GDM1 (cell line): ENCODE results near the gene BAAT.
"Not testable (repeated sequence)": the region's sequence is repeated elsewhere in the genome, so short reads cannot be mapped to it uniquely, and the experiment has no call there.

Source experiments
- DNase-seq: peaks from one replicate; lab custom pipeline; 2025; lab: John Stamatoyannopoulos, UW

The BAAT gene

GRCh38 chr9:101360647-101361046, 24.2 kb downstream of the BAAT start:
- DNase-seq, result no peak

DNA sequence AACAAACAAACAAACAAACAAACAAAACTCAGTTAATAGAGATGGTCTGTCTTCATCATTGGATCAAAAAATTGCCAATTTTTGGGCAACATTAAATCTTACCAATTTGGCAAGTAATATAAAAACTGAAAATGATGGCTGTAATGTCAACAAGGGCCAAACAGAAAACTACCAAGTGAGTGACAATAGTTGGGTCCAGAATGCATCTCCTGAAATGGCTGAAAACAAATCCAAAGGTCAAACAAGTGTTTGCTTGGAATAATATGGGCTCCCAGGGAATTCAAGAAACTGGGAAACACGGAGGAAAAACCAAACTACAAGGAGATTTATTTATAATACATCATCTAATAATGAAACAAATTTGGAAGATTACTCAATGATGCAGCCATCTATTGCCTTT, 25.1 kb downstream of the BAAT start:
- DNase-seq, result no peak

GRCh38 chr9:101356619-101357018, 28.2 kb downstream of the BAAT start:
- DNase-seq, result no peak

- DNase-seq, result no peak
Observed at GRCh38 chr9:101354765-101355708, 29.8 kb downstream of the BAAT start.

GRCh38 chr9:101354143-101354764, 30.6 kb downstream of the BAAT start:
- no peak for DNase-seq

DNA sequence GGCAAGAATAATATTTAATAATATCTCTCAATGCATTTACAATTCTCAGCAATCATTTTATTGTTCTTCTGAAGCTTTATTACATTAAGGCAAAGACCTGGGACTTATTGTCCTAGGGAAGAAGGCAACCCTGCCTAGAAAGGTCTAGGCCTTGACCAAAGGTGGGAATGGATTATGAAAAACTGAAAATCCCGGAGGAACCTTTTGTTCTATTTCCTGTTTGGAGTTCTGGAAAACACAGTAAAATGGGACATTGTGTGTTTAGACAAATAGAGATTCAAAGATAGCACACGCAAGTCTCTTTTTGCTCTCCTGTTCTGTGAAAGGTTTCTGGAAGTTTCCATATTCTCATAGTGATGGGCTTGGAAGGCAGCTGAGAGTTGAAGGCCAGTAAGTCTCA, 31.1 kb downstream of the BAAT start:
- no peak for DNase-seq

DNA sequence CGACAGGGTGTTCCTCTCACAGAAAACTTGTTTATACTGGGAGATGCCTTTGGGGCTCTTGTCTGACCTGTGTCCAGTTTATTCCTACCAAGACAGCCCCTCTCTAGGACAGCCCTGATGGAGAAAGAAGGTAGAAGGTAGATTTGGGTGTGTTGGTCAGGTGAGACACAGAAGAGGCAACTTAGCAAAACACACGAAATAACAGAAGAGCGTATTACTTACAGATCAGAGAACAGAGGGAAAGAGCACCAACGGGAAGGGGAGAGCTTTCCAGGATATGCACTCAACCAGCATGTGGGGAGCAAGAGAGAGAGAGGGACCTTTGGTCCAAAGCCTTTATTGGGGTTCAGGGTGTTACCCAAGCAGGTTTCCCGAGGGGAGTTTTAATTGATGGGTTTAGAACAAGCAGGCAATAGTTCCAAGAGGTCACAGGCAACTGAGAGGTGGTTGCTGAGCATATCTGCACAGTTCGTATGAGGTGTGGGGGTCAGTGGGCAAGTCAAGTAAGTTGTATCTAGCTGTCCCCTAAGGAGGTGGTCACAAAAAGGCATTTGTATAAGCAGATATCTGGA, 31.8 kb downstream of the BAAT start:
- DNase-seq, result no peak

GRCh38 chr9:101350285-101350684, 34.5 kb downstream of the BAAT start:
- no peak for DNase-seq

DNA sequence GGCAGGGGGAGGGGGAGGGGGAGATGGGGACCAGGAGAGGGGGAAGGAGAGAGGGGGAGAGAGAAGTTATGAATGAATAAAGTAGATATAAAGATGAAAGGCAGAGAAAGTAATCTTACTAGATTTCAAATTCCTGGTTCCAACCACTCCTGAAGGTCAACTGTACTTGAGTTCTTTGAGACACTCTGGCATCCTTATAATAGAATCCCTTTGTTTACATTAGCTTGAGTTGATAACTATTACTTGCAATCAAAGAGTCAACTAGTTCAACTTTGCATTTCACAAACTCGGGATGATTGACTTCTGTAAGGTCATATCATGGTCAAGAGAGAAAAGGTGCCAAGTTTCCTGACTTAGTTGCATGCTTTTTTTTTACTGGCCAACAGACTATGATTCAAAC, 42.2 kb downstream of the BAAT start:
- DNase-seq, result no peak

DNA sequence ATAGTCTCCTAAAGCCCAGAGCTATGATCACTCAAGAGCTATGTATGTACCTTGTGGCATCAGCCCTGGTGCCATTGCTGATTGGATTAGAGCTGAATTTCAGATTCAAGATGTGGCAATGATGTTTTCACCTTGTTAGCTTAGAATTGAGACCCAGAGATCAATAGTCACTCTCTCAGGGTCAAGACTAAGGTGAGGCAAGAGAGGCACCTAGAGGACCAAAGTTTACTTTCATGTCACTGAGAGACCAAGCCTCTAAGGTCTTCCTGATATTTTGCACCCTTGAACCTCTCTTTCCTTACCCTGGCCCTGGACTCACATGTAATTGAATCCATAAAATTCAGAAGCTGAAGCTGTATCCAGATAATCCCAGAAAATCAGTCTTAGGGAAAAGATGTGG, 42.8 kb downstream of the BAAT start:
- DNase-seq, result no peak

- DNase-seq, result no peak
Observed at GRCh38 chr9:101337237-101337636, 47.6 kb downstream of the BAAT start.

DNA sequence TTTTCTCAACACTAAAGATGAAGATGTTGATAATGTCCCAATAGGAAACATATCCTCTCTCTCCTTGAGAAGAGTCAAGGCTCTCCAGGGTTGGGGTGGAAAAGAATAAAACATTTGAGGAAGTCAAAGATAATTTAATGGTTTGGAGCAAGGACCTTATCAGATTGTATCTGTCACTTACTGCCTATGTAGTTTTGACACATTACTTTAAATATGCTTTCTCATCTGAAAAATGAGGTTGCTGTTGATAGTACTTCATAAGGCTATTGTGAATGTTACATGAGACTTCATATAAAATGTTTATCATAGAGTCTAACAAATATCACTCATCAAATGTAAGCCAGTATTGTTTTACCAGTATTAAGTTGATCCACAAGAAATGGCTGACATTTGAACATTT, 48.7 kb downstream of the BAAT start:
- no peak for DNase-seq

- no peak for DNase-seq
Observed at GRCh38 chr9:101333926-101334702, 50.7 kb downstream of the BAAT start.

DNA sequence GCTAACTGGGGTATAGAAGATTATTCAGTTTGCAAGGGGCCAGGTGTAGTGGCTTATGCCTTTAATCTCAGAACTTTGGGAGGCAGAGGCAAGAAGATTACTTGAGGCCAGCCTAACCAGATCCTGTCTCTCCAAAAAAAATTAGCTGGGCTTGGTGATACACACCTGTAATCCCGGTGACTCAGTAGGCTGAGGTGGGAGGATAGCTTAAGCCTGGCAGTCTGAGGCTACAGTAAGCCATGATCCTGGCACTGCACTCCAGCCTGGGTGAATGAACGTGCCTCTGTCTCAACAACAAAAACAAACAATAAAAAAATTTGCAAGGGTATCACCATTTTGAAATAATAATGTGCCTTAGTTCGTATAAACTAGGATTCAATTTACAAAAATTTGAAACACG, 51.3 kb downstream of the BAAT start:
- DNase-seq, result no peak

DNA sequence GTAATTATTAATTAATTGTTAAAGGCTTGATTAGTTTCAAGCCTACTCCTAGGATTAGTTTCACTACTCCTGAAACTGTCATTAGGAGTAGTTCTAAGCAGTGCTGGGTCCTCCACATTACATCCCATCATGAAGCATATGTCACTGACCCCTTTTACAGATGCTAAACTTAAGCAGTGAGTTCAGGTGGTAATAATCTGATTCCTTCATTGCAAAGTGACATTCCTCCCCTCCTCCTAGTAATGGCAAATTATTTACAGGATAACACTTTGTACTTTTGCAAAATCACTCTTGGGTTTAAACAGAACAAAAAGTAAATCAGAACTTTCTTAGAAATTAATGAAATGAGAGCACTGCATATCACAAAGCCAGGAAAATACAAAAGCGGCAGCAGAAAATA, 52.4 kb downstream of the BAAT start:
- no peak for DNase-seq

GRCh38 chr9:101327422-101327909, 57.3 kb downstream of the BAAT start:
- DNase-seq, result not testable (repeated sequence)

- no peak for DNase-seq
Observed at GRCh38 chr9:101326501-101326900, 58.3 kb downstream of the BAAT start.

- DNase-seq, result no peak
Observed at GRCh38 chr9:101326035-101326434, 58.8 kb downstream of the BAAT start.

GRCh38 chr9:101325053-101325452, 59.8 kb downstream of the BAAT start:
- no peak for DNase-seq

DNA sequence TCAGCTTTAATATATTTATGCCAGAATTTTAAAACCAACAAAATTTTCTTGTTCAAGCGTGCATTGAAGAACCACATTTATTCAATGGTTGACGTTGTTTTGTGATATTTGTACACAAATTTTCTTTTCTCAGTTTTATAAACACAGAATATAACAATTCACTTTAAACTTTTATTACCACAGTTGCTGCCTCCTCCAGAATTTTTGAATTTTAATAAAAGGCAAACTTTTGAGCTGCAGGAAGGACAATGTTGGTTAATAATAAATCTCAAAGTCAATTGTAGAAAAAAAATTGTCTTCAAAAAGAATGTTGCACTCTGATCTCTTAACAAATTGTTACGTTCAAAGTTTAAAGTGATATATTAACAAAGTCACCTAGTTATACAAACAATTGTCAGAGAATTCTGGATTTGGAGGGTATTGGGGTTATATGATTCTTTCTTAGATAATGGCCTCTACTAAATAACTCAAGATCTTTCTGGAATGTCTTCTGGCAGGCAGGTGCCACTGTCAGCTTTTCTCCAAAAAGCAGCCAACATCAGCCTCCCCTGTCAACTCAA, 60.5 kb downstream of the BAAT start:
- no peak for DNase-seq

GRCh38 chr9:101323129-101323528, 61.7 kb downstream of the BAAT start:
- DNase-seq, result no peak

GRCh38 chr9:101317735-101318134, 67.1 kb downstream of the BAAT start:
- no peak for DNase-seq
